GM18517 (cell line): ENCODE data around the gene MLLT10.

ENCODE experiments used
- ATAC-seq: cut with Tn5 transposase; IDR thresholded peaks from one replicate; pipeline ENCODE4 v1.9.1; 2021; ENCODE audit warnings: mild to moderate bottlenecking, moderate library complexity; ENCODE audit not compliant: unreplicated experiment

Gene MLLT10

DNA sequence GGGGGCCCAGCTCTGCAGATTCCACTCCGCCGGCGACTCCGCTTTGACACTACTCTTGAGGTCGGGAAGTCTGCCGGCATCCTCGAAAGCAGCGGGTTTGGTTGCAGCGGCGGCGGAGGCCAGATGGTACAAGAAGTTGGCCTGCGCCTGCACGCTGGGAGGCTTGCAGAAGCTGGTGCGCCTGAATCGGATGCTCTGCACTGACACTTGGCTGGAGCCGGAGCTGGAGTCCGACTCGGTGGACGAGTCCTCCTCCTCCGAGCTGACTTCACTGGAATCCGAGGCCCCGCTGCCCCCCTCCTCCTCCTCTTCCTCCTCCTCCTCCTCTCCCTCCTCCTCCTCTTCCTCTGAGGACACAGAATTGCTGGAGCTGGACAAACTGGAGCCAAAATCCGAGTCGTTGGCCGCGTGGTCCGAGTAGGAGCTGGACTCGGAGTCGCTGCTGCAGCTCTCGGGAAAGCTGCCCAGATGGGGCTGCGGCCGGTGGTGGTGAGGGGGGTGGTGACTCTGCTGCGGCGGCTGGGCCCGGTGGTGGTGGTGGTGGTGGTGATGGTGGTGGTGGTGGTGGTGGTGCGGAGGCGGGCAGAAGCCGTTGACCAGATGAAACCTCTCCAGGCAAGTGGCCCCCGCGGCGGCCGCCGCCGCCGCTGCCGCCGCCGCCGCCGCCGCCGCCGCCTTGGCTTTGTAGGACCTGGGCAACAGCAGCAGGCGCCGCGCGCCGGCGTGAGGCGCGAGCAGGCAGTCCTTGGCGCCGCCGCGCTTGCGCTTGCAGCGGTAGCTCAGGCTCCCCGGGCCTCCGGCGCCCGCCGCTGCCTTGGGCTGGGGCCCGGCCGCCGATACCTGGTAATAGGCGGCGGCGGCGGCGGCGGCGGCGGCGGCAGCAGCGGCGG lies 17.5 kb upstream of the MLLT10 start:
- ATAC-seq: peak; percentile 33

DNA sequence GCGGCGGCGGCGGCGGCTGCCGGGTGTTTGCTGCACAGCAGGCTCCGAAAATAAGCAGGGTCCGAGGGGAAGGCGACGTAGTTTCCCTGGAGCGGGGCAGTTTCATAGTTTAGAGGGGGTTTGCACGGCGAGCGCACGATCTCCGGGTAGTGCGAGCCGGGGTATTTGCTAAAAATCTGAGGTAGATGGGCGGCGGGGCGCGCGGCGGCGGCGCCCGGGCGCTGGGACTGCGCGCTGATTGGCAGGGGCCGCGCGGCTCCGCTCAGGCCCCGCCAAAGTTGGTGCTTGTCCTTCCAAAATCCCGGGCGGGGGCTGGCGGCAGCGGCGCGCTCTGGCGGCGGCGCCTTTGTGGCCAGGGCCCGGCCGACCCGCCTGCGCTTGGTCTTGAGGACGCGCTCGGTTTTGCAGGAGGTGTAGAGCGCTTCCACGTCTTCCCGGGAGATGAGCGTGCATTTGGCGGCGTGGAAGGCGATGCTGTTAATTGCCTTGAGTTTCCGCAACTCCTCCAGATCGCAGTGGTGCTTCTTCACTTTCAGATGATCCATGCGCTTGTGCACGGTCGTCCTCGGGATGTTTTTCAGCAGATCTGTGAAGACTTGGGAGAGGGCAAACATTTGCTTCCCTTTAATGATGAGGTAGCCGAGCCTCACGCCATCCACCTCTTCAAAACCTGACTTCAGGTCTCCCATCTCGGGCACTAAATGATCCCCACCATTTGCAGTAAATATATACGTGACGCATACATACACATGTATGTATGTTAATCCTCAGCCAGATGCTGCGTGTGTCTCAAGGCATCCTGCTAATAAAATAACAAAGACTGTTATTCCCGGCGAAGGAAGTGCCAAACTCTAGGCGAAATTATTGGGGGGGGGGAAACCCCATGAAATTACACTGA lies 16.6 kb upstream of the MLLT10 start:
- ATAC-seq: peak; percentile 67

DNA sequence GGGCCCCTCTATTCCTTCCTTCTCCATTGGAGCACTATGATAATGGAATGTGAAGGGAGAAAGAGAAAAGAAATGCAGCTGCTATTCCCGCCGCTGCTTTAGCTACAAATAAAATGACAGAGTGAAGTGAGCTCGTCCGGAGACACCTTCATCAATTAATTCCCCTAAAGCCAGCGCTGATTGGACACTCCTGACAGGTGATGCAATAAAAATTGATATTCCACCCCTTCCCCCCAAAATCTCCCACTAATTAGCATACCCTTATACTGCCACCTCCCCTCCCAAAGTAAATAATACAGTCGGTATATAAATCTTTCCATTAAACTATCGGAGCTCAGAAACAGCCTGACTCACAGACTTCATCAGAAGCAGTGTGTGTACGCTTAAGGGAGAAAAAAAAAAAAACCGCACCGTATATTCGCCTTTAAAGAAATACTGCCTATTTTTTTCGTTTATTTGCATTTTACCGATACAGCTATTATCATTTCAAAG lies 15.8 kb upstream of the MLLT10 start:
- ATAC-seq: no peak

DNA sequence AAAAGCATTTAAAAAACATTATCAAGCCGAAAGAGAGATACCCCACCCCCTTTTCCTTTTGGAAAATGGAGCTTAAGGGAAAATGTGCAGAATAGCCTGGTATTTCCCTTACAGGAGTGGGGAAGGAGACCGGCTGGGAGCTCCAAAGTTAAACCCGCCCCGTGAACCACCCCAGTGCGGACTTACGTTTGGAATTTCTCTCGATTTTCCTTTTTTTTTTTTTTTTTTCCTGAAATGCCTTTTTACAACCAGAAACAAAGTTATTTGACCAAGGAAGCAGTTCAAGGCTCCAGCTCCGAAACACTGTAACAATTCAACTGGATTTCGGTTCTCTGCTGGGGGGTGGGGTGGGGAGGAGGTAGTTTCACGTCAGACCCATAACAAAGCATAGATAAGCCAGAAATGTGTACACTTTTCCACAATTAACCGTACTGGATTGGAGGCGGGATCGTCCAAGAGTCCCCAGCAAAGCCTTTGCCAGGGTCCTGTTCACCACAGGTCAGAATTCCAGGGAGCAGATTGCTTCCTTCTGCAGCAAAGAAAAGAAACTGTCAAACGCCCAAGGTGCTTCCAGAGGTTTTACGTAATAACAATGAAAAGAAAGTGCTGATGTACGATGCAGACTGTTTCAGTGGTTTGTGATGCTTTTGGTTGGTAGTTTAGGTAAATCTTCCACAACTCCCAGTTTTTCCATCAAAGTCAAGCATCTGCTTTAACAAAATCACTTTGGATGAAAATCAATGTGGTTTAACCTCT lies 15.2 kb upstream of the MLLT10 start:
- ATAC-seq: no peak

DNA sequence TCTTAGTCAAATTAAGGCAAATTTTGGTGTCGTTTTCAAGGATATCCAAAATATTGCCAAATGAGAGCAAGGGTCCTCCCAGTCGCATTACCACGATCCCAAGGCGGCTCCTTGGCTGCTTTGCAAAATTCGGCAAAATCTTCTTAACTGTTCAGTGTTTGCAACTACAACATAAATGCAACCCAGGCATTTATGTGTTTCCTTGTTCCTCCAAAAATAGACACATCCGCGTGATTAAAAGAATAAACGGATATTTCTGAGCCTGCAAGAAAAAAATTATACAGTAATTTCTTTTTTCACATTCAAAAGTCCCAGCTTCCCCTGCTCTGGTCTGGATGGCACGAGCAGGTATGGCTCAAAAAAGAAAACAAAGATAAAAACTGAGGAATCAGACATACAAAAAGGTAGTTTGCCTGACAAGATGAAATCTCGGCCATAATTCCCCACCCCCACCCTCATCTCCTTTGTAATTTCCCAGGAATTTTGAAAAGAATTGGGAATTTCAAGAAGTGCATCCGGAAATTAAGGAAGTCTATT lies 14.6 kb upstream of the MLLT10 start:
- no peak for ATAC-seq

DNA sequence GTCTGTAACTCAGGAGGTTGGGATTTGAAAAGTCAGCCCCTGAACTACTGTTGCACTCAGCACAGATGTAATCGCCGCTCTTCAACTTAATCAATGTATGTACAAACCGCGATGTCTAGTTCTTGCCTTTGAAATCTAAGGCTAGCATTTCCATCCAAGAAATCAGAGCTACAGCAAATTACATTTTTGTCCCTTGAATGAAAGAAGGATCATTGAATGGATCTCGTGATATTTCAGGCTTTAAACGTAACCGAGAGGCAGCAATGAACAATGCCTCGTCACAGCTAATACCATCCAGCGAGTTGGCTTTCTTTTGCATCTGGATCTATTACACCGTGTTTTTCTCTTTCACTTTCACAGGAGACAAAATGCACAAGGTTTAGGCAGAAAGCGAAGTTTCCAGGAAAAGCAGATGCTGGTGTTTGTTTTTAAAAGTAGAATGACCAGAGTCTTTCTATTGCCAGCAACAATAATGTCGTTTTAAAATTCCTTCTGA lies 14.0 kb upstream of the MLLT10 start:
- peak; percentile 44 for ATAC-seq

DNA sequence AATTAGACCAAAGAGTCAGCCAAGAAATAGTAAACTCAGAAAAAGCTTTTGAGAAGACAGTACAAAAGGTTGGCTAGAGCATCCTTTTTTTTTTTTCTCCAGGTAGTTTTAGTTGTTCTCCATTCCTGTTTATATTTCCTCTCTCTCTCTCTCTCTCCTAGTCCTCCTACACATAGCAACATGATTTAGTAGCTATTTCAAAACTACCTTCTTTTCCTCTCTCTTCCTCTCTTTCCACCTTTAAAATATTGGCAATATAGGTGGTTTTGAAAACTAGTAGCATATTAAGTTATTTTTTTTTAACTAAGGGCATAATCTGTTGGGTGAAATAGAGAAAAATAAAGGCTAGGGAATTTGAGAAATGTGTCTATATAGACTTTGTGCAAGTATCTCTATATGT lies 13.5 kb upstream of the MLLT10 start:
- ATAC-seq: no peak

DNA sequence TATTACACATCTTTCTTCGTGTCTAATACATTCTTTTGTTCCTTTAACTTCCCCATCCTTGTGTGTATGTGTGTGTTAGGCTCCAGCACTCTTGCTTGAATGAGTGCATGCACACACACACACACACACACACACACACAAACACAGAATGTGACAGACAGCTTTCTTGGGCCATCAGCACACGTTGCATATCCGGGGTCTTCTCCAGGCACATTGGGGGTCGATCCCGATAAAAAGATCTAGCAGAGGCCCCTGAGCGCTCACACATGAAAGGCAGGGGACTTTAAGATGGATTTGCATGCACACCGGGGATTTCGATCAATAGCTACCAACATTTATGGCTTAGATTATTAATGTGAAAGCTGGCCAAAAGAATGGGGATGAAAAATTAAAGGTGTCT lies 13.1 kb upstream of the MLLT10 start:
- ATAC-seq: no peak

DNA sequence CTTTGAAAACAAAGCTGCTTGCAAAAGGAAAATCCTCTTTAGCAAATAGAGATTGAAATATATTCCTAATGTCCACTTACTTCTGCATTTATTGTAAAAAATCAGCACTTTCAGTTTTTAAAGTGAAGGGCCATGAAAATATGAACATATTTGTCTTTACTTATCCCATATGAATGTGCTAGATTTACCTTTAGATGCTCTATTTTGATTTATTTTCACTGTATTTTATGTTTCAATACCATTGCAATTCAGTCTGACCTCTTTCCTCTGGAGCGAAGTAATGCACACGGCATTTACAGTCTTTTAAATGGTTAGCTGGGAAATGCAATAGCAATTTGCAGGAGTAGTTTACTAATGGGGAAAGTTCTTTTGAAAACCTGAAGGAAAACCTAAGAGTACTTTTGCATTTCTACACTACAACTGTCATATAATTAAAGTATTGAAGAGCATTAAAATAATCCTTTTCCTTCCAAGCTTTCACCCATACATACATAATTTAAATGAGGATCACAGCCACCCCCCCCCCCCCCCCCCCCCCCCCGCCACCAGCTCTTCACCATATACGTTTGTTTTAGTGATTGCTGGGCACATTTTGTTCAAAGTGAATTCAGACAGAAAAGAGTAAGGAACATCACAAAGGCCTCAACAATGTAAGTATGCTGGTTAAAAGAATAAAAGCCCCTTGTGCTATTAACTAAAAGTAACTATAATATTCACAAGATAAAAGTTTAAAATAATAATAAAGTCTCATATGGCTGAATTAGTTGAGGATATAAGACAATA lies 12.1 kb upstream of the MLLT10 start:
- no peak for ATAC-seq

DNA sequence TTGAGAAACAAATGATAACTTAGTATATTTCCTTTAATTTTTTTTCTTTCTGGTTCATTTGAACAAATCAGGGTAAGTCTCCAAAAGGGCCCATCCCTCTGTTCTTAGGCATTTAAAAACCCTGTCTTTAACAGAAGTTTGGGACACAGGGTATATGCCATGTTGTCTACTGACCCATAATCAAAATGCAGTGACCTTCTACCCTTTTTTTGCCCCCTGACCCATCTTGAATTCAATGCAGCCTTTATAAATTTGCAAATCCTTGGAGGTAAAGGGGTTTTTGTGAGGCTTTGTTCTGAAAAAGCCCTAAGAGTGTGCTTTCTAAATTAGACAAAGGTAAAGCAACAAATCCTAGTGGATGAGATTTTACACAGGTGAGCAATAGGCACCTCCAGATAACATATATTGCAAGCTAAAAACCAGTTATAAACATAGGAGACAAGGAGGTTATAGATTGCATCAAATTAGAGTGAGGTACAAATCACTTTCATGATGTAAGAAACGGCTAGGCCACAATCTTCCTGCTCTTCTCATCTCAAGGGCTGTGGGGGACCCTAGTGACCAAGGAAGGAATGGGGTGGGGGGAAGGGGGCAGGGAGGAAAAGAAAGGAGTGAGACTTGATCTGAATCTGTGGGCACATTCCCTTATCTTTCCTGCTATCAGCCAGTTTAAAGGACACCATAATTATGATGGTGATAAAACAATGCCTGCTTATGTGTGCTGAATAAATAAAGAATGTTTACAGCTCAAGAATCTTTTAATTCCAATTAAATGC lies 11.2 kb upstream of the MLLT10 start:
- ATAC-seq: no peak

DNA sequence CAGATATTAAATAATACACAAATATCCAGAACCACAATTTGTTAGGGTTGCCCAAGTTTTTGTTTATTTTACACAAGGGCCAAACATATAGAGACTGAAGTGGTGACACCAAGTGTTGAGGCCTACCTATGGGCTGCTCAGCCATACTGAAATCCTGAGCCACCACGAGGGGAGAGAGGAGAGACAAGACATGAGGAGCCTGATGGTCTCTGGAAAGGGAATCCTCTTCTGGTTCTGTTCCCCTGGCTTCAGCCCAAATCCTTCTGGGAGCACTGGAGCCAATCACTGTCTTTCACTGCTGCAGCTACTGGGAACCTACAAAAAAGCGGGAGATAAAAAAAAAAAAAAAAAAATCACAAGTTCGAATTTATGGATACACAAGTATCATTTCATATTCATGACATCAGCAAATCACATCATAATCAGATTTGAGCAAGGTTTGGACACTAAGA lies 10.4 kb upstream of the MLLT10 start:
- no peak for ATAC-seq

DNA sequence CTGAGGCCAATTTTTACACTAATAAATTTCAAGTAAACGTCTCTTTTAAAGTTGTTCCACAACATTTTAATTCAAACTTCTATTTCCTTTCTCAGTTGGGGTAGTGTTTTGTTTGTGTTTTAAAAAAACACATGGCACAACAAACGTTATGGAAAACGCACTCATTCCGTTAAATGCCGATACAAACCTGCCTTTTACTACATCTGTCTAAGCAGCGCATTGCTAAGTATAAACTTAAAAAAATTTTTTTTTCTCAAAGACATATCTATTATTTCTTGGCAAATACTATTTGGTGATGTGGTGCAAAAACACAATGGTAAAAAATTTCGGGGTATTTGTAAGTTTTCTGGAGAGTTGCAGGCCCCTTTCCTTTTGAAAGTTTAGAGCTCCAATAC lies 9.9 kb upstream of the MLLT10 start:
- ATAC-seq: no peak

DNA sequence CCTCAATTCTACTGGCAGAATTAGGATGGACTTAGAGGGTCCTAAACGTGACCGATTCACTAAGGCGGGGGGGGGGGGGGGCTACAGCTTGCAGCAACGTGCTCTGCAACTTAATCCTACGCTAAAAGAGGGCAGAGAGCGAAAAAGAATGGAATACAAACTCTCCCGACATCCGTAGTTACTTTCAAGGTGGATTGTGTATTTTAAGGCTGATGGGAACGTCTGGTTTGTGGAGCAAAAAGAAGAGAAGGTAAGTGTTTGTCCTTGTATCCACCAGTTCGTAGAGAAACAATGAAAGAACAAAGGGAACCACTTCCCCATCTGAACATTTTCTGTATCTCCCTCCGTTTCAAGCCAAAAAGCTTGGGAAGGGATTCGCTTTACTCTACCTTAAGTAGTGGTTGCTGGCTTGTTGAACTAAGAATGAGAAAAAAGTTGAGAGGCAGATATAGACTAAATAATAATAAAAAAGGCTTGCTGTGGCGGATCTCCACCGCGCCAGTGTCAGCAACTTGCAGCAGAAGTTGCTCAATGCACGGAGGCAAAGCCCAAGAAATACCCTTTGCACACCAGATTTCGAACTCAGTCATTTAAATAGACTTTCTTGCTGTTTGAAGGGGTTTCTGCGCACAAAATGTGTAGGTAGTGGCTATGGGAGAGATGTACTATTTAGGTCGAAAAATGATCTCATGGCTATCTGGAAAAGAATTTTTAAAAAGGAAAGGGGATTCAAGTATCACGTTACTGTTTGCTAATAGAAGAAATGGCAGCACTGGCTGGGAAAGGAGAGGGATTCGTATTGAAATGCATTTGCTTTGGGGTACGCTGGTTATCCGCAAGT lies 9.3 kb upstream of the MLLT10 start:
- no peak for ATAC-seq

DNA sequence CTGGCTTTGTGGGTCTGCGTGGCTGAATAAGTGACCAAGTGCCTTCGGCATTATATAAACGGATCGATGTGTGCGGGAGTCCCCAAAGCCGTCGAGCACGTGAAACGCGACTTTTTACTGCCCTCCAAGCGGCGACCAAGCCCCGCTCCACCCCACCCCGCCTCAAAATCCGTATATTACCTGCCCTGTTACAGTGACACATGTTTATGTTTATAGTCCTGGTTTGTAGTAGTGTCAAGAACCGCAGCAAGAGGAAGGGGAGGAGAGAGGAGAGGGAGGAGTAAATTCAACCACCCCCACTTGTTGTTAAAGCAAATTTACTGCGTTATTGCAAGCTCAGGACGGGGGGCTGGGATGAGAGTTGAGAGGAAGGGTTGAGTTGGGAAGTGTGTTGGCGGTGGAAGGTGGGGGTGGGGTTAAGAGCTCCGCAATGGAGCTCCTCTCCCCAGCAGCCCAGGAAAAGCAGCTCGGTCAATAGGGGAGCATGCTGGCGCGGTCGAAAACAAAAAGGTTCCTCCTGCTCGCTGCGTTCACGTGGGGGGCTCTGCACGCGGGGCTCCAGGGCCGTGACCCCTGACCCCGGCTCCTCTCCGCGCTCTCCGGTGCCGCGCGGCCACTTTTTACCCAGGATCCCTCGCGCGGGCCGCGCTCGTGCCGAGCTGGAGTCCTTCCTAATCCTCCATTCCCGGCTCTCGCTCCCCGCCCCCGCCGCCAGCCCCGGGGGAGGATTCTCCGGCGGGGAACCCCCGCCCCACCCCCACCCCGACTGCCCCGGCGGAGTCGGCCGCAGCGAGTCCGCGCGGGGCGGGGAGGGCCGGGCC lies 8.5 kb upstream of the MLLT10 start, which contains the start of gene SKIDA1:
SKIDA1 (minus strand) TSS at position 316 of the 821 bp plus-strand sequence. CDS start 7,860 bp downstream, outside the sequence.
- no peak for ATAC-seq

DNA sequence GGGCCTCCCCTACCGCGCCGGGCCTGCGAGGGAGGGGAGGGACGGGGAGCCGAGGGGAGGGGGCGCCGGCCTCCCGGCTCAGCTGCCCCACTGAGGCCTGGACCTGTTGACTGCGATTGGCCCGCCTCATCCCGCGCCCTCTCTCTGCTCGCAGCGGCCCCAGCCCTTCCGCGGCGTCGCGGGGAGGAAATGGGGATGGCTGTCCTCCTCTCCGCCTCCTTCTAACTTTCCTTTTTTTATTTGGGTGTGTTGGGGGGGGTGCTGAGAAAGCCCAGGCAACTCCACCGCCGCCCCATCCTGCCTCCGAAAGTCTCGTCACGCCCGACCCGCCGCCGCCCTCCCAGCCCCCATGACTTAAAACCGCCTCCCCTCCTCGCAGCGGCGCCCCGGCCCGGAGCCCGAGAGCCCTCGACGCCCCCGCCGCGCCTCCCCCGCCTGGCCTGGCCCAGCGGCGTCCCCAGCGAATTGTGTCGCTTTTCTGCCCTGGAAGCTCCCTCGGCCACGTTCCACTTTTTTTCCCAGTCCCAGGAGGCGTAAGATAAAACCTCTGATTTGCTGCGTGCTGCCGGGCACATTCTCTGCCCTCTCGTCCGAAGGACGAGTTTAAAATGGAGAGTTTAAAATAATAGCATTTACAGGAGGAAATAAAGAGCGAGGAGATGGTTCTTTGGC lies 7.7 kb upstream of the MLLT10 start:
- ATAC-seq: no peak

DNA sequence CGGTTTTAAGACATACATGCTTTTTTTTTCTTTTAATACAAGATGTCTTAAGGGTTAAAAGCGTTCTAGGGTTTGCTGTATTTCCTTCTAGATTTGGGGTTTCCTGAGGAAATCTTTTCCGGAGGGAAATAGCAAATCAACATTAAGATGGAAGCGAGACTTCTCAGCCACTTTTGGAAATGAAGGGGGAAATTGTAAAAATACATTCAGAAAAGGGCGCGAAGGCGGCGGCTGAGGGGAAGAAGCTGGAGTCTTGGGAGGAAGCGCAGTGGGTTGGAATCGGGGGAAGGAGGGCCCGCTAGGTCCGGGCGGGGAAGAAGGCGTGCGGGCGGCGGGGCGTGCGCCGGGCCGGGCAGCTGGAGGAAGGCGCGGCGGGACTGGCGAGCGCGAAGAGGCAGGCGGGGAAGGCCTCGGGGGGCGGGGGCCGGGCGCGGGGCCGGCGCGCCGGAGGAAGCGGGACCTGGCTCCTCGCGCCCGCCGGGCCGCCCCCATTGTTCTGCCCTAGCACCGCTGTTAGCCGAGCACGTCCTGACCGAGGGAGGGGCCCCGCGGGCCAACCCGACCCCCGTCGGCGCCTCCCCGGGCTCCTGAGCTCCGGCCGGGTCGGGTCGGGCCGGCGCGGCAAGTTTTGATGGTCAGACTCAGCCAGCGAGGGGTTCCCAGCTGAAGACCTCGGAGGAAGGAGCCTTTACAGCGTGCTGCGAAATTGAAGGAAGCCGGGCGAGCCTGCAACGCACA lies 7.0 kb upstream of the MLLT10 start:
- ATAC-seq: peak; percentile 41
